Measurements from ENCODE around the gene PFDN2. TPM values are rescaled to one million over a fixed set of nuclear protein-coding genes. Genes with fewer than 3 reads are reported as not detected.

Gene PFDN2
- total RNA-seq, 1 experiment from 2014 or later = 129 TPM

DNA sequence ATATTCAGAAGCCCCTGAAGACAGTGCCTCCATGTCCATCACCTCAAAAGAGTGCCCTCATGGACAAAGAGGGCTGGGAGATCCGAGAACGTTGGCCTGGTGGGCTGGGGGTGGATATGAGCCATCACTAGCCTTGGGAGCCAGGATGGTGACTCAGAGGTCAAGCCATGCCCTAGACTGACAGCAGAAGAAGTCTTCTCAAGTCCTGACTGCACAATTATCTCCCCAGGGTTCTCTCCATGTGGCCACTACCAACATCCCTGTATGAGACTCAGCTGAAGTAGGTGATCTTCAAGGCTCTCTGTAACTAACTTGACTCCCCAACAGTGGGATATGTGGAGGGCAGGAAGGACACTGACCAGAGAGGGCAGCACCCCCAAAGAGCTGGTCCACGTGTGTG, 64.9 kb downstream of the PFDN2 start:
- CTCF ChIA-PET = no interaction called here
- Mint-ChIP-seq H3K27me3 (ENCODE audit: unreplicated experiment) (no peaks in the 10 kb centered on the region), H3K4me1 (ENCODE audit: low read depth, unreplicated experiment) (no peaks in the 10 kb centered on the region), H3K4me3 (ENCODE audit: low read depth, unreplicated experiment) (no peak overlapping the region), H3K9me3 (ENCODE audit: low read depth, unreplicated experiment) (peaks cover 9% of the 10 kb centered on the region), H3K27ac (ENCODE audit: unreplicated experiment) (no peak overlapping the region), H3K36me3 (ENCODE audit: insufficient read depth, unreplicated experiment) (peaks cover 24% of the 10 kb centered on the region)
- TF ChIP-seq, protein P1, sequence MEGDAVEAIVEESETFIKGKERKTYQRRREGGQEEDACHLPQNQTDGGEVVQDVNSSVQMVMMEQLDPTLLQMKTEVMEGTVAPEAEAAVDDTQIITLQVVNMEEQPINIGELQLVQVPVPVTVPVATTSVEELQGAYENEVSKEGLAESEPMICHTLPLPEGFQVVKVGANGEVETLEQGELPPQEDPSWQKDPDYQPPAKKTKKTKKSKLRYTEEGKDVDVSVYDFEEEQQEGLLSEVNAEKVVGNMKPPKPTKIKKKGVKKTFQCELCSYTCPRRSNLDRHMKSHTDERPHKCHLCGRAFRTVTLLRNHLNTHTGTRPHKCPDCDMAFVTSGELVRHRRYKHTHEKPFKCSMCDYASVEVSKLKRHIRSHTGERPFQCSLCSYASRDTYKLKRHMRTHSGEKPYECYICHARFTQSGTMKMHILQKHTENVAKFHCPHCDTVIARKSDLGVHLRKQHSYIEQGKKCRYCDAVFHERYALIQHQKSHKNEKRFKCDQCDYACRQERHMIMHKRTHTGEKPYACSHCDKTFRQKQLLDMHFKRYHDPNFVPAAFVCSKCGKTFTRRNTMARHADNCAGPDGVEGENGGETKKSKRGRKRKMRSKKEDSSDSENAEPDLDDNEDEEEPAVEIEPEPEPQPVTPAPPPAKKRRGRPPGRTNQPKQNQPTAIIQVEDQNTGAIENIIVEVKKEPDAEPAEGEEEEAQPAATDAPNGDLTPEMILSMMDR (IDR thresholded peaks at IDR 0.05; ENCODE audit: unreplicated experiment) = no peak
- no TSS peak for BruUV-seq (replicated peaks)
- intact Hi-C loops (cut with micrococcal nuclease; ENCODE audit: unreplicated experiment) = no loop called here
- no peak for DNase-seq

DNA sequence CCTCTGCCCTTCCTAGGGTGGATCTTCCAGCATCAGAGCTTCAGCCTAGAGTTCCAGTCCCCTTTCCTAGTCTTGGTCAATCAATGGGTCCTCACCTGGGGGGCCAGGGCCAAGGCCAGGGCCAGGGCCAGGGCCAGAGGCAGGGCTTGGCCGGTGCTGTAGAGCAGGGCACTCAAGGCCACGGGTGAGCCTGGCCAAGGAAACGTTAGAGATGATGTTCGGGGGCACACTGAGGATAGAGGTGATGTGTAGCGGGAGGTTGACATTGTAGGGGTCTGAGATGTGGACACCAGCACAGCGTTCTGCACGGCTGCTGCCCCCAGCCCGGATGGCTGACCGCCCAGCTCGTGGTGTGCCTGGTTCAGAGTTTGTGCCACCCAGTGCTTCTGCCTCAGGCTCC, 66.6 kb downstream of the PFDN2 start:
- Mint-ChIP-seq H3K4me3 (ENCODE audit: low read depth, unreplicated experiment) (no peak overlapping the region), H3K4me1 (ENCODE audit: low read depth, unreplicated experiment) (no peaks in the 10 kb centered on the region), H3K36me3 (ENCODE audit: insufficient read depth, unreplicated experiment) (peaks cover 31% of the 10 kb centered on the region), H3K27me3 (ENCODE audit: unreplicated experiment) (no peaks in the 10 kb centered on the region), H3K9me3 (ENCODE audit: low read depth, unreplicated experiment) (peaks cover 9% of the 10 kb centered on the region), H3K27ac (ENCODE audit: unreplicated experiment) (no peak overlapping the region)
- no TSS peak for BruUV-seq (replicated peaks)
- TF ChIP-seq, protein P1 (IDR thresholded peaks at IDR 0.05; ENCODE audit: unreplicated experiment) = no peak
- intact Hi-C loops (cut with micrococcal nuclease; ENCODE audit: unreplicated experiment) = no loop called here
- CTCF ChIA-PET = interaction anchor here (0.8 kb wide), 1 partner anchor 30 kb away, joined by 5 read pairs; the partner anchor contains the start of gene F11R
- DNase-seq = no peak

Other genes starting within 250 kb of the PFDN2 start
- gene ITLN1, start 232.9 kb downstream of the PFDN2 start, total RNA-seq (2022) = 0.54 TPM in 1 of 2 replicates, not detected in the other
- not detected in 2 replicates for gene ITLN2, start 163.2 kb downstream of the PFDN2 start, total RNA-seq (2022)
- gene F11R, start 96.9 kb downstream of the PFDN2 start, total RNA-seq (2022) = 157 and 173 TPM in 2 replicates
- gene TSTD1, start 79.1 kb downstream of the PFDN2 start, total RNA-seq (2022) = 67.6 and 74.1 TPM in 2 replicates
- 72.1 and 75.4 TPM in 2 replicates for gene USF1, start 72.1 kb downstream of the PFDN2 start, total RNA-seq (2022)
- gene ARHGAP30, start 48.1 kb downstream of the PFDN2 start, total RNA-seq (2022) = 1.7 and 2.9 TPM in 2 replicates
- gene NECTIN4, start 28.5 kb downstream of the PFDN2 start, total RNA-seq (2022) = 24.9 and 42.4 TPM in 2 replicates
- 5.3 and 7.0 TPM in 2 replicates for gene KLHDC9, start 19.7 kb downstream of the PFDN2 start, total RNA-seq (2022)
- gene NIT1, start 68 bp upstream of the PFDN2 start, total RNA-seq (2022) = 49.8 and 52.9 TPM in 2 replicates
- 40.4 and 45.7 TPM in 2 replicates for gene DEDD, start 14.6 kb upstream of the PFDN2 start, total RNA-seq (2022)
- 77.5 and 85.8 TPM in 2 replicates for gene UFC1, start 35.9 kb upstream of the PFDN2 start, total RNA-seq (2022)
- gene USP21, start 41.5 kb upstream of the PFDN2 start, total RNA-seq (2022) = 35.8 and 40.9 TPM in 2 replicates
- gene PPOX, start 48.4 kb upstream of the PFDN2 start, total RNA-seq (2022) = 25.7 and 27.1 TPM in 2 replicates
- gene B4GALT3, start 59.5 kb upstream of the PFDN2 start, total RNA-seq (2022) = 51.9 and 59.2 TPM in 2 replicates
- not detected in 2 replicates for gene ADAMTS4, start 81.0 kb upstream of the PFDN2 start, total RNA-seq (2022)
- gene NDUFS2, start 84.3 kb upstream of the PFDN2 start, total RNA-seq (2022) = 91.3 and 98.3 TPM in 2 replicates
- not detected in 2 replicates for gene FCER1G, start 97.3 kb upstream of the PFDN2 start, total RNA-seq (2022)
- gene APOA2, start 105.6 kb upstream of the PFDN2 start, total RNA-seq (2022) = not detected in 2 replicates
- gene TOMM40L, start 108.0 kb upstream of the PFDN2 start, total RNA-seq (2022) = 14.1 and 15.0 TPM in 2 replicates
- gene NR1I3, start 120.2 kb upstream of the PFDN2 start, total RNA-seq (2022) = not detected in 2 replicates
- not detected in 2 replicates for gene PCP4L1, start 140.7 kb upstream of the PFDN2 start, total RNA-seq (2022)
- 0.37 and 0.47 TPM in 2 replicates for gene MPZ, start 191.9 kb upstream of the PFDN2 start, total RNA-seq (2022)
- 242 and 245 TPM in 2 replicates for gene SDHC, start 196.3 kb upstream of the PFDN2 start, total RNA-seq (2022)
- not detected in 2 replicates for gene CFAP126, start 249.8 kb upstream of the PFDN2 start, total RNA-seq (2022)

All from Calu3 (cell line).